Measurements from ENCODE around the gene LDLRAD2.
"Not testable (repeated sequence)": the region's sequence is repeated elsewhere in the genome, so short reads cannot be mapped to it uniquely, and the experiment has no call there.

Gene LDLRAD2

DNA sequence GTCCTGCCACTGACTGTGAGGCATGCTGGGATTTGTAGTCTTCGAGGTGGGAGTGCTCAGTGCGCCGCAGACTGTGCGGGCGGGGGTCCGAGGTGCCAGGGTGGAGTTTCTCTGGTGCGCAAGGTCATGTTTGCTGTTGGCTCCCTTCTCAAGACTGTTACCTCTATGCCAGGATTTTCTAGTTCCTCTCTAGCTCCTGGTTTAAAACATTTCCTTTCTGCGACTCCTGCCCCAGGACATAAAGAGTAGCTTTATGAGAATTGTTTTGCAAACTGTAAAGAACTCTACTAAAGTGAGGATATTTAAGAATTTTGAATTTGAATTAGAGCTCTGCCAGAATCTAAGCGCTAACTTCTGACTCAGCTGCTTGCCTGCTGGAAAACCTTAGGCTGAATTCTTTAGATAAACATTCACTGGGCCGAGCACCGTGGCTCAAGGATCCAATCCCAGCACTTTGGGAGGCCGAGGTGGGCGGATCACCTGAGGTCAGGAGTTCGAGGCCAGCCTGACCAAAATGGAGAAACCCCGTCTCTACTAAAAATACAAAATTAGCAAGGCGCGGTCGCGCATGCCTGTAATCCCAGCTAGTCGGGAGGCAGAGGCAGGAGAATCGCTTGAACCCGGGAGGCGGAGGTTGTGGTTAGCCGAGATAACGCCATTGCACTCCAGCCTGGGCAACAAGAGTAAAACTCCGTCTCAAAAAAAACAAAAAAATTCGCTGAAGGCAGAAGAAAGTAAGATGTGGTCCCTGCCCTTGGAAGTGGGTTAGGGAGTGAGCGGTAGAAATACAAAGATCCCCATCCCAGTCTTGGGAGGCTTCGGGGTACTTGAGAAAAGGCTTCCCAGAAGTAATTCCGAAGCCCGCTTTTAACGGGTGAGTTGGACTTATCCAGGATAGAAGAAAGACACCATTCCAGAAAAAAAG, 28.1 kb upstream of the LDLRAD2 start:
- peak in 1 of 2 experiments; percentile 9 for DNase-seq (ENCODE audit: low read depth in 2 of 2)

DNA sequence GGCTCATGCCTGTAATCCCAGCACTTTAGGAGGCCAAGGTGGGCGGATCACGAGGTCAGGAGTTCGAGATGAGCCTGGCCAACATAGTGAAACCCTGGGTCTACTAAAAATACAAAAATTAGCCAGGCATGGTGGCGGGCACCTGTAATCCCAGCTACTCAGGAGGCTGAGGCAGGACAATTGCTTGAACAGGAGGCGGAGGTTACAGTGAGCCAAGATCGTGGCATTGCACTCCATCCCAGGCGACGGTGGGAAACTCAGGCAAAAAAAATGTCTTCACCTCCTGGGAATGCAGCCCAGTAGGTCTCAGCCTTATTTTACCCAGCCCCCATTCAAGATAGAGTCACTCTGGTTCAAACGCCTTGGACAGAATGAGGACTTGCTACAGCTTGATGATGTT, 26.3 kb upstream of the LDLRAD2 start:
- not testable (repeated sequence) for DNase-seq (ENCODE audit: low read depth in 2 of 2)

DNA sequence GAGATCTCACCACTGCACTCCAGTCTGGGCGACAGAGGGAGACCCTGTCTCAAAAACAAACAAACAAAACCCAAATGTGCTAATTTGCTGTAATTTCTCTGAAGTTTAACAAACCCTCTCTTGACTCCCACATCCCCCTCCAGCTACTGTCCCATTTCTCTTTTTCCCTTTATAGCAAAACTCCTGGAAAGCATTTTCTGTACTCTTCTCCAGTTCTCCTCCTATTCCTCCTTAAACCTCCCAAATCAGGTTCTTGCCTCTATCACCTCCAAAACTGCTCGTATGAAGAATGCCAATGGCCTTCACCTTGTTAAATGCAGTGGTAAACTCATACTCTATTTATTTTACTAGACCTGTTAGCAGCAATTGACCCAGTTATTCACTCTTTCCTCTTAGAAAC, 25.4 kb upstream of the LDLRAD2 start:
- no peak for DNase-seq (ENCODE audit: low read depth in 2 of 2)

DNA sequence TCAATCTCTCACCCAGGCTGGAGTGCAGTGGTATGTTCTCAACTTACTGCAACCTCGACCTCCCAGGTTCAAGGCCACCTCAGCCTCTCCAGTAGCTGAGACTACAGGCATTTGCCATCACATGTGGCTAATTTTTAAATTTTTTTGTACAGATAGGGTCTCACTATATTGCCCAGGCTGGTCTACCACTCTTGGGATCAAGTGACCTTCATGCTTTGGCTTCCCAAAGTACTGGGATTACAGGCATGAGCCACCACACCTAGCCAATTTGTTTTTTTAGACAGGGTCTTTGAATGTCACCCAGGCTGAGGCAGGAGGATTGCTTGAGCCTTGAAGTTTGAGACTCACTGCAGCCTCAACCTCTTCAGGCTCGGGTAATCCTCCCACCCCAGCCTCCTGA, 19.0 kb upstream of the LDLRAD2 start:
- DNase-seq (ENCODE audit: low read depth in 2 of 2): no peak

DNA sequence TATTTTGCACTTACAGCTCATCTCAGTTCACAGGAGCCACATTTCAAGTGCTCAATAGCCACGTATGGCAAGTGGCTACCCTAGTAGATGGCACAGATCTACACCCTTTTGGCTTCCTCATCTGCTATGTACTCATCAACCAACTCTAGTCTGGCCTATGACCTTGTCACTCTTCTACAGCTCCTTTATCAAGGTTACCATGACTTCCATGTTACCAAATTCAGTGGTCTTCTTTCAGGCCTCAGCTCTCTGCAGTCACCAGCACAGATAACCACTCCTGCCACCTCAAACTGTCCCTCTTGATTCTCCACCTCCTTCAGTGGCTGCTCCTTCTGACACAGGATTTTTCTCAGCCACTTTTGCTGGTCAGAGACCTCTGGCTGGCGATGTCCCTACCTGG, 17.4 kb upstream of the LDLRAD2 start:
- DNase-seq (ENCODE audit: low read depth in 2 of 2): no peak

DNA sequence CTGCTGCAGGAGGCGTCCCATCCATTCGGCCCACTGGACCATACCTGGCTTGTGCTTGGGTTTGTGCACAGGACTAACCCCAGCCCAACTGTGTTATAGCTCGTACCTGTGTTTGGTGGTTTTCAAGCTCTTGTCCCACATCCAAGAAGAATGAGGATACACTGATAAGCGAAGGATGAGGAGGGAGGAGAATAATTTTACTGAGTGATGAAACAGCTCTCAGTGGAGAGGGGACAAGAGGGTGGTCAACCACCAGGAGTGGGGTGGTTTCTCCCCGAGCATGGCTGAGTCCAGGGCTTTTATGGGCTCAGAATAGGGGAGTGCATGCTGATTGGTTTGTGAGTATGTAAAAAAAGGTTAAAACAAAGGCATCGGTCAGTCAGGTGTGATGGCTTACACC, 17.0 kb upstream of the LDLRAD2 start:
- no peak for DNase-seq (ENCODE audit: low read depth in 2 of 2)

DNA sequence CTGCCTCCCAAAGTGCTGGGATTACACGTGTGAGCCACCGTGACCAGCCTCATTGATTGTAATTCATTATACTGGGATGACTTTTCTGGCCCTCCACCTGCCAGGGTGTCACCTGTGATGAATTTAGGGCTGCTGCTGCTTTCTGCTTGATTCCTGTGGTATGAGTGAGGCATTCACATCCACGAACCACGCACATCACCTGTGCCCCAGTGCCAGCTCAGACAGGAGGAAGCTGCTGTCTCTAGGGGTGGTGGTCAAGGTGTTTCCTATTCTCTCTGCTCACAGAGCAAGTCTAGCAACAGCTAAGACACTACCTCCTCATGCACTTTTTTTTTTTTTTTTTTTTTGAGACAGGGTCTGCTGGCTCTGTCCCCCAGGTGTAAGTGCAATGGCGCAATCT, 12.3 kb upstream of the LDLRAD2 start:
- DNase-seq (ENCODE audit: low read depth in 2 of 2): no peak

DNA sequence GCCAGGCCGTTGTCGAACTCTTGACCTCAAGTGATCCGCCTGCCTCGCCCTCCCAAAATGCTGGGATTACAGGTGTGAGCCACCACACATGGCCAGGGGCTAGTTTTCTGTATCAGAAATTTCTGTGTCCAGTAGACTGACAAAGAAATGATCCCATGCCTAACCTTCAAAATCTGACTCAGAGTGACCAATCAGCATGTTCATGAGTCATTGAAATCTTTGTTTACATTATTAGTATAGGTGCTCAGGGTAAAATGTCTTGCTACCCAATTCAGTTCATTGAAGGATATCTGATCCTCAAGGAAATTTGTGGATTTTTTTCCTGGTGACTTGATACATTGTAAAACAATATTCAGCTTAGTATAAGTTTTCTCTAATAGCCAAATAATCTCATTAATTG, 11.0 kb upstream of the LDLRAD2 start:
- no peak for DNase-seq (ENCODE audit: low read depth in 2 of 2)

DNA sequence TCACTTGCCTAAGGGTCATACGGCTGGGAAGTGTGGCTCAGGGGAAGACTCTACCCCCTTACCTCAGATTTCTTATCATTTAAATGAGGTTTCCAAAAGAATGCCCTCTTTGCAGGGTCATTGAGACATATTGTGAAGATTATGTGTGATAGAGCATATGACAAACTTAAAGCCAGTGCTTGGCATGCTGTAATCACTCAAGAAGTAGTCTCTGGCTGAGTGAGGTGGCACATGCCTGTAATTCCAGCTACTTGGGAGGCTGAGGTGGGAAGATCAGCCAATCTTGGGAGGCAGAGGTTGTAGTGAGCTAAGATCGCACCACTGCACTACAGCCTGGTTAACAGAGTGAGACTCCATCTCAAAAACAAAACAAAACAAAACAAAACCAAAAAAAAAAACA, 7.5 kb upstream of the LDLRAD2 start:
- DNase-seq (ENCODE audit: low read depth in 2 of 2): no peak

DNA sequence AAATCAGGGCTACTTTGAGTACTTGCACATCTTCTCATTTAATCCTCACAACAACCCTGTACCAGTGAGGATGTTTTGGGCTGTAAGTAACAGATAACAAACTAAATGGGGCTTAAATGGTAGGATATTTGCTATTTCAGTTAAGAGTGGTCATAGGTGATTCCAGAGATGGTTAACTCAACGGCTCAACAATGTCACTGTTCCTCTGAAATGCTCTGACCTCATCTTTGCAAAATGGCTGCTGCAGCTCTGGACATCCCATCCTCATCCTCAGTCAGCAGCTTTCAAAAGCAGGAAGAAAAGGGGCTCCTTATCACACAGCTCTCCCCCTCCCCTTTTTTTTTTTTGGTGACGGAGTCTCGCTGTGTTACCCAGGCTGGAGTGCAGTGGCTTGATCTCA, 1.5 kb downstream of the LDLRAD2 start:
- no peak for DNase-seq (ENCODE audit: low read depth in 2 of 2)

DNA sequence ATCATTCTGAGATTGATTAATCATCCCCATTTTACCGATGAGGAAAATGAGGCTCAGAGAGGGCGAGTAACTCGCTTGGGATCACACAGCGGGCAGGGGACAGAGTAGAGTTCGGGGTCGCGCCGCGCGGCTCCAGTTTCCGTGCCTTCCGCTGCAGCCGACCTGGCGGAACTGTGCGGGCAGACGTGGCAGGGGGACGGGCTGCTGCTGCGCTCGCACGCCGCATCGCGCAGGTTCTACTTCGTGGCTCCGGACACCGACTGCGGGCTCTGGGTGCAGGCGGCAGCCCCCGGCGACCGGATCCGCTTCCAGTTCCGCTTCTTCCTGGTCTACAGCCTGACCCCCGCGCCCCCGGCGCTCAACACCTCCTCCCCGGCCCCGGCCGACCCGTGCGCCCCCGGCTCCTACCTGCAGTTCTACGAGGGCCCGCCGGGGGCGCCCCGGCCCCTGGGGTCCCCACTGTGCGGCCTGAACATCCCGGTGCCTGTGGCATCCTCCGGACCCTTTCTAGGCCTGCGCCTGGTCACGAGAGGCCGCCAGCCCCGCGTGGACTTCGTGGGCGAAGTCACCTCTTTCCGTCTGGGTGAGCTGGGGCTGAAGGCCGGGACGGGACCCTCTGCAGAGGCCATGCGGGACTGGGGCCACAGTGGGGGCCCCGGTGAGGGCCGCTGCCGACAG, 2.3 kb downstream of the LDLRAD2 start:
- no peak for DNase-seq (ENCODE audit: low read depth in 2 of 2)

DNA sequence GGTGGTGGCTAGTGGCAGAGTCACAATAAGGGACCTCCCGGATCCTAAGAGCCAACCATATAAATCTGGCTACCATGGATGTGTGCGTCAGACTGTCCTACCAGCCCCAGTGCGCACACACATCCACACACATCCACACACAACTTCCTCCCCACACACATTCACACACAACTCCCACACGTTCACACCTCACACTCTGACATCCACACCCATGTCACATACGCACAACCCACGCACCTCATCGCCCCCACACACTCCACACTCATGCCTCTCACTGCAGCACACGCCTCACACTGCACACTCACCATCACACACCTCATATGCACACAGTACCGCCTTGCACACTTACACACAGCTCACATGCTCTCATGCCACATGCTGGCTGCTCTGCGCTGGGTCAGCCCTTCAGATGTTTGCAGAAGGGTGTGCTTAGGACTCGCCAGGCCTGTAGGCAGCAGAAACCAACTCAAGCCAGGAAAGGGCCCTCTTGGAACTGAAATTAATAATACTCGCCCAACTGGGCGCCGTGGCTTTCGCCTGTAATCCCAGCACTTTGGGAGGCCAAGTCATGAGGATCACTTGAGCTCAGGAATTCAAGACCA, 3.0 kb downstream of the LDLRAD2 start:
- no peak for DNase-seq (ENCODE audit: low read depth in 2 of 2)

DNA sequence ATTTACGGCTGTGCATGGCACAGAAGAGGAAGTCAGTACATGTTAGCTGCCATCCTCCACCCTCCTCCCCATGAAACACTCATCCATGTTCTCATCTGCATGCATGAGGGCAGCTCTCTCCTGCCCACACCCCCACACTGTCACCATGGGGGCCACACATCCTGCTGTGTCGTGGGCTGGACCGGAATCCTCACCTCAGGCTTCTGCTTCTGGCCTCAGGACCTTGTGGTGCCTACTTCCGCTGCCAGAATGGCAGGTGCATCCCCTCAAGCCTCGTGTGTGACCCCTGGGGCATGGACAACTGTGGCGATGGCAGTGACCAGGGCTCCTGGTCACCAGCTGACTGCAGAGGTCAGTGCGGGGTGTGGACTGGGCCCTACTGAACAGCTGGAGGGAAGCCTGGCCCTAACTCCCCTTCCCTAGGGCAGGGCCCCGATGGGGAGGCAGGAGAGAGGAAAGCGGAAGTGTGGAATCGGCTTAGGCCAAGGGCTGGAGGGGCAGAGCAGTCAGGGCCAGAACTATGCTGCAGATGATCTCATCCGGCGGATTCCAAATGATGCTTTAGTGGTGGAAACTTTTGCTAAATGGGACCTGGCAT, 3.8 kb downstream of the LDLRAD2 start:
- no peak for DNase-seq (ENCODE audit: low read depth in 2 of 2)

DNA sequence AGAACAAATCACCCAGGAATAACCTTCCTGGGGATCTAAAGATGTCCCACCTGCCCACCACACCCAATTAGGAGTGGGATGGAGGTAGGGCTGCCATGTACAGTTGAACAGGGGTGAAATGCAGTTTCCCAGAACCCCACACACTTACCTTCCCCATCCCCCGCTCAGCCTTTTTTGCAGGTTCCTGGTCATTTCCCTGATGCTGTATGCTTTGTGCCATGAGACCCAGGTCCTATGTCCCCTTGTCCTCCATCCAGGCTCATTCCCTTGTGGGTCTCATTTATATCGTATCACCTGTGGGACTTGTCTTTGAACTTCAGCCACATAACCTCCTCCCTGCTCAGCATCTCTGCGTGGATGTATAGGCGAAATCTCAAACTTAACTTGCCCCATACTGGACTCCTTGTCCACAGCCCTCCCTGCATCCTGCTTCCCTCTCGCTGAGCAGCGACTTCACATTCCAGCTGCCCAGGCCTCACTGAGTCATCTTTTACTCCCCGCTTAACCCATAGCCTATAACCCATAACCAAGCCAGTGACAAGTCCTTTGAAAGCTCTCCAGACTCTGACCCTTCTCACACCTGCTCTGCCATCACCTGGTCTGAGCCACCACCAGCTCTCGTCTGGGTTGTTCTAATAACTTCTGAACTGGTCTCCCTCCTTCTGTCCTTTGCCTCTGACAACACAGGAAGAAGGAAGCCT, 4.7 kb downstream of the LDLRAD2 start:
- peak in 1 of 2 experiments; percentile 5 for DNase-seq (ENCODE audit: low read depth in 2 of 2)

DNA sequence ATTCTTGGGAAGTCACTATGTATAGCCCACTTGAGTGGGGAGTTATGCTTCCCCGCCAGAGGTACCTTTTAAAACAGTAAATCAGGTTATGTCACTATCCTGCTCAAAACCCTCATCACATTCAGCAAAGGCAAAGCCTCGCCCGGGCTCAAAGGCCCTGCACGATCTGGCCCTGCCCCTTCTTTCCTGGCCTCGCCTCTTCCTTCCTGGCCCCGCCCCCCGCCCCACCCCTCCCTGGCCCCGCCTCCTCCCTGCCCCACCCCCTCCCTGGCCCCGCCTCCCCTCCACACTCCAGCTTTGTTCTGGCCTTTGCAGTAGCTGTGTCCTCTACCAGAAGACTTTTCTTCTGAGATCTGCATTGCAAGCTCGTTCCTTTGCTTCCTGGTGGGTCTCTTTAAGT, 6.6 kb downstream of the LDLRAD2 start:
- no peak for DNase-seq (ENCODE audit: low read depth in 2 of 2)

DNA sequence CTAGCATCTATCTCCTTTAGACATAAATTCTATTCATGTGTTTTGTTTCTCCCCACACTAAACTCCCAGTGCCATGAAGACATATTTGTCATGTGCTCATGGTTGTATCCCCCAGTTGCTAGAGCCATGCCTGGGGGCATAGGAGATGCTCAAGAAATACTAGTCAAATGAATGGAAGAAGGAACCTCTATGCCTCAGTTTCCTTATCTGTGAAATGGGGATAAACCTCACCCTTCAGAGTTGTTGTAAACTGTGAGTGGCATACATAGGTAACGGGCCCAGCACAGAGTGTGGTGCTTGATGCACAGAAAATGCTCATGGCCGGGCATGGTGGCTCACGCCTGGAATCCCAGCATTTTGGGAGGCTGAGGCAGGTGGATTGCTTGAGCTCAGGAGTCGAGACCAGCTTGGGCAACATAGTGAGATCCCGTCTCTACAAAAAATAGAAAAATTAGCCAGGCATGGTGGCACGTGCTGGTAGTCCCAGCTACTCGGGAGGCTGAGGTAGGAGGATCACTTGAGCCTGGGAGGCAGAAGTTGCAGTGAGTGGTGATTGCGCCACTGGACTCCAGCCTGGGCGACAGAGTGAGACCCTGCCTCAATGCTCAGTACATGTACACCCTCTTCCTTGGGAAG, 8.7 kb downstream of the LDLRAD2 start:
- no peak for DNase-seq (ENCODE audit: low read depth in 2 of 2)

DNA sequence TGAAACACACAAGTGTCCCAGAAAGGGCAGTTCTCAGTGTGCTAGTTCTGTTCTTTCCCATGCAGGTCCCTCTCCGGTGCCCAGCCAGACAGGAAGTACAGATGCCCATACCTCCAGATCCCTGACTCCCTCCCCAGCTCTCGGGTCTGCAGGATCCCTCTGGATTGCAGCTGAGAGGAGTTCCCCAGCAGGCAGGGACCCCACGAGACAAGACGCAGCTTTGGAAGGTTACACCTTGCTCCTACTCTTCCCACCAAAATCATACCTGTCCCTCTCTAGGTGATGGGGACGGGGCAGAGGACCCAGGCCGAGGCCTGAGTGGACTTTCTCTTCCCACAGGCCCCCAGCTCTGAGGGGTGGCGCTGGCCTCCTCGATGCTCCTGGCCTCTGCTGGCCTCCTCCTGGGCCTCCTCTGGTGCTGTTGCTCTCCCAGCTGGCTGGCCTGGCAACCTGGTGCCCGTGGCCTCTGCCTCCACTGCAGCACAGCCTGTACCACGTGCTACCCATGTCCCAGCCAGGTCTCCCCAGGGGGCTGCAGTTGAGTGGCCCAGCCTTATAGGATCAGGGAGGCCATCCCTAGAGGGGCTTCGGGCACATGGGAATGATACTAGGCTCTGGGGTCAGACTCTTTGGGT, 9.4 kb downstream of the LDLRAD2 start:
- DNase-seq (ENCODE audit: low read depth in 2 of 2): no peak

DNA sequence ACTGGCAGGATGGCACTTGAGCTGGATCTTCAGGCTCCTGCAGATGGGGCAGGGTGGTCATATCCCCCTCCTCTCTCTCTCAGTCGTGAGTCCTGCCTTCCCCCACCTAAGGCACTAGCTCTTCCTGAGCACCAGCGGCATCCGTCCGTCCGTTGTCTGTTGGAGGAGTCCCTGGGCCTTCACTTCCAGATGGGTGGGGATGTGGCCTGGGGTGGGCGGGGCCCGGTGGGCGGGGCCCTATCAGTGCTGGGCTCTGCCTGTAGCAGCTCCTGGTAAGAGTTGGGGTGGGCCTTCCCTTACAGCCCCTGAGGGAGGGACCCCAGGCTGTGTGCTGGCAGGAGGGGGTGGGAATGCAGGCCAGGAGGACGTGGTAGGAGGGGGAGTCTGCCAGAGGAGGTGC, 10.3 kb downstream of the LDLRAD2 start:
- no peak for DNase-seq (ENCODE audit: low read depth in 2 of 2)

DNA sequence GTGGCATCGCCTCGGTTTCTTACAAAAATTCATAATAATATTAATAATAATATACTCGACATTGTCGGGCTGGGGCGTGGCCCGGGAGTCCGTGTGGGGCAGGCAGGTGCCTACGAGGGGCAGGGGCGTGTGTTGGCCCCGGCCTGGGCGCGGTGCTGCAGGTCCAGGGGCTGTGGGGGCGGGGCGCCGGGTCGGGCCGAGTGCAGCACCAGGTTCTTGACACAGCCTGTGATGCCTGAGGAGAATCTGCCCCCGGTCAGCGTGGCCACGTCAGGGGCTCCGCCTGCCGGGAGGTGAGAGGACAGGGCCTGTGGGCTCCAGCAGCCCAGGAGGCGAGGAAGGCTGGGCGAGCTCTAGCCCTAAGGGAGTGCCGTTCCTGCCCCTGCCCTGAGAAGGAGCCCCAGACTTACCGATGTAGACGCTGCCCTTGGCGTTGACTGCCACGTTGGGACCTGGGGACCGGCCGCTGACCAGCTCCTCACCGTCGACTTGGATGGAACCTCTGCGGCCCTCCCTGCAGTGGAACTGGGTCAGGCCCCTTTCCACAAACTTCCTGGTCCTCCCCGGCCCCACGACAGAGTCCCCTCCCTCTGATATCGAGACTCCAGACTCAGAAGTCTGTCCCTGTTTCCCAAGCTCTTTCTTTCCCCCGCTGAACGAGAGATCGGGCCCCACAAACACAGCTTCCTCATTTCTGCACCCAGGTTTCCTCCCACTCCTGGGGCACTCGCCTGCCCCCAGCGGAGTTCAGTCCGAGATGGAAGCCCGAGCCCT, 11.3 kb downstream of the LDLRAD2 start:
- no peak for DNase-seq (ENCODE audit: low read depth in 2 of 2)
